Posterior vena cava (tissue), 2 donors: Measurements from ENCODE around the gene JADE2. TPM values are rescaled to one million over a fixed set of nuclear protein-coding genes. Genes with fewer than 3 reads are reported as not detected.
A peak's percentile ranks its signal among the peaks of the same experiment; 100 is the strongest.
"Not testable (repeated sequence)": the region's sequence is repeated elsewhere in the genome, so short reads cannot be mapped to it uniquely, and the experiment has no call there.

Experiments used
- DNase-seq: peaks from one replicate; pipeline ENCODE4 v3.0.0-alpha.2; 2020; ENCODE audit warnings: low spot score
- intact Hi-C, 2 donors: fragments of 100-400 bp; cut with DNase I; formaldehyde crosslinking; loops; one replicate each; pipeline versions ENCODE4 v1.14.1 to v1.14.2; 2022 to 2023
- long read RNA-seq, 2 donors: library from polyadenylated mRNA; unstranded; transcript quantifications; one replicate each; pipeline ENCODE4 v2.0.0, GENCODE V29; 2020 to 2021
- total RNA-seq, 2 donors: library from RNA; stranded (reverse); fragmentation: NEBNext Ultra II Directional; extraction: Animal tissue kit (Norgen Biotek cat#: 25700); gene quantifications; one replicate each; pipeline ENCODE4 v1.2.1, GENCODE V29; 2021
- donor health status: DM: yes; HTN: yes; CAD: no.
- donor health status: DM: yes; HTN: yes; CAD: no.

JADE2 gene
- total RNA-seq = 10 to 100 TPM; 38.4 to 41.1 TPM
- long read RNA-seq, donor 1, partial matches to known transcripts = 1 of 12 reads
- long read RNA-seq, donor 1, other reads (novel, unspliced or antisense) = 10 of 12 reads
- long read RNA-seq, donor 2, partial matches to known transcripts = 4 of 15 reads
- long read RNA-seq, donor 2, other reads (novel, unspliced or antisense) = 11 of 15 reads

- intact Hi-C loops = loop anchor here (5.0 to 10.0 kb wide), 4 partner anchors 50 to 113 kb away; partner anchors contain the start of gene CDKN2AIPNL (in 2 of the 2)
- peak; percentile 89 for DNase-seq
Observed at GRCh38 chr5:134524826-134525682, at the start of gene JADE2. Gene JADE2, plus strand, starts transcription at chr5:134525670. Its CDS starts 10,188 bp downstream, at chr5:134535858.

GRCh38 chr5:134477462-134478245 lies 47.8 kb upstream of the JADE2 start:
- intact Hi-C loops = no loop called here

GRCh38 chr5:134479839-134480238 lies 45.6 kb upstream of the JADE2 start:
- DNase-seq = no peak
- intact Hi-C loops = no loop called here

More at GRCh38 chr5:134477462-134478245, 47.8 kb upstream of the JADE2 start:
- DNase-seq = no peak

GRCh38 chr5:134489227-134489944 lies 36.1 kb upstream of the JADE2 start:
- intact Hi-C loops = no loop called here
- no peak for DNase-seq

- intact Hi-C loops = no loop called here
- DNase-seq = no peak
Observed at GRCh38 chr5:134490255-134490924, 35.1 kb upstream of the JADE2 start.

- intact Hi-C loops = no loop called here
- no peak for DNase-seq
Observed at GRCh38 chr5:134490925-134491271, 34.6 kb upstream of the JADE2 start.

- intact Hi-C loops = no loop called here
- DNase-seq = no peak
Observed at GRCh38 chr5:134491841-134492442, 33.5 kb upstream of the JADE2 start.

GRCh38 chr5:134492568-134492967 lies 32.9 kb upstream of the JADE2 start:
- DNase-seq = no peak
- intact Hi-C loops = no loop called here

GRCh38 chr5:134493461-134494055 lies 31.9 kb upstream of the JADE2 start:
- intact Hi-C loops = no loop called here
- DNase-seq = no peak

- no peak for DNase-seq
- intact Hi-C loops = no loop called here
Observed at GRCh38 chr5:134494780-134495179, 30.7 kb upstream of the JADE2 start.

- intact Hi-C loops, DNase-seq: not testable (repeated sequence)
Observed at GRCh38 chr5:134499905-134500304, 25.6 kb upstream of the JADE2 start.

- DNase-seq = no peak
- intact Hi-C loops = no loop called here
Observed at GRCh38 chr5:134500699-134501430, 24.6 kb upstream of the JADE2 start.

GRCh38 chr5:134502259-134502658 lies 23.2 kb upstream of the JADE2 start:
- no peak for DNase-seq
- intact Hi-C loops = no loop called here

GRCh38 chr5:134503088-134503936 lies 22.2 kb upstream of the JADE2 start:
- intact Hi-C loops = no loop called here
- peak; percentile 94 for DNase-seq

- intact Hi-C loops = no loop called here
- no peak for DNase-seq
Observed at GRCh38 chr5:134503937-134504437, 21.5 kb upstream of the JADE2 start.

- no peak for DNase-seq
- intact Hi-C loops = no loop called here
Observed at GRCh38 chr5:134504629-134505300, 20.7 kb upstream of the JADE2 start.
